K562 (cell line): Measurements from ENCODE around the gene ZNF219. TPM values are rescaled to one million over a fixed set of nuclear protein-coding genes. Genes with fewer than 3 reads are reported as not detected.

Experiments used
- AFF1 ChIP-seq, 2 experiments: fragments of 450-650 bp; IDR thresholded peaks; 2 replicates each; pipeline ENCODE4 v1.6.1; 2018; ENCODE audit warnings: mild to moderate bottlenecking in 2 of 2, low read depth in 1 of 2; ENCODE audit not compliant: partially characterized antibody in 2 of 2
- CXXC5 ChIP-seq: fragments of 250-450 bp; sonication (Bioruptor Pico); IDR thresholded peaks from 2 replicates; pipeline ENCODE4 v1.8.0; 2022; ENCODE audit warnings: inconsistent platforms, mild to moderate bottlenecking, moderate library complexity
- E4F1 ChIP-seq: fragments of 250-450 bp; sonication (Bioruptor Pico); IDR thresholded peaks from 2 replicates; pipeline ENCODE4 v1.5.0; 2021; ENCODE audit warnings: mild to moderate bottlenecking, borderline replicate concordance
- GTF2A2 ChIP-seq: IDR thresholded peaks from 2 replicates; pipeline ENCODE4 v1.6.1; 2016; ENCODE audit warnings: mild to moderate bottlenecking, missing genetic modification characterization, missing compliant biosample characterization
- HDGF ChIP-seq: fragments of 450-650 bp; IDR thresholded peaks from 2 replicates; pipeline ENCODE4 v1.6.1; 2016
- MTA1 ChIP-seq: fragments of 450-650 bp; IDR thresholded peaks from 2 replicates; pipeline ENCODE4 v1.6.1; 2017; ENCODE audit warnings: borderline replicate concordance
- MXI1 ChIP-seq: IDR thresholded peaks from 2 replicates; pipeline ENCODE4 v1.6.1; 2011; ENCODE audit warnings: low read depth, mild to moderate bottlenecking, improper control_type of control experiment, low read length
- RB1 ChIP-seq: fragments of 450-650 bp; IDR thresholded peaks from 2 replicates; pipeline ENCODE4 v1.6.1; 2017; ENCODE audit warnings: low read depth, mild to moderate bottlenecking
- RFX1 ChIP-seq: fragments of 450-650 bp; IDR thresholded peaks from 2 replicates; pipeline ENCODE4 v1.6.1; 2016; ENCODE audit warnings: mild to moderate bottlenecking, moderate library complexity
- TBL1XR1 ChIP-seq, 2 experiments: IDR thresholded peaks; 2 replicates each; pipeline ENCODE4 v1.6.1; 2012; ENCODE audit warnings: improper control_type of control experiment in 2 of 2, low read length in 2 of 2, mild to moderate bottlenecking in 1 of 2
- ZBTB33 ChIP-seq: sonication (generic); formaldehyde crosslinking; IDR thresholded peaks from 2 replicates; pipeline ENCODE4 v1.8.1; 2023; ENCODE audit warnings: mild to moderate bottlenecking, missing genetic modification reagents
- ZNF232 ChIP-seq: sonication (generic); formaldehyde crosslinking; IDR thresholded peaks from 2 replicates; pipeline ENCODE4 v1.8.0; 2022; ENCODE audit warnings: mild to moderate bottlenecking, missing genetic modification reagents
- ZNF274 ChIP-seq: IDR thresholded peaks from 2 replicates; pipeline ENCODE4 v1.6.1; 2011; ENCODE audit warnings: low read depth, mild to moderate bottlenecking, low read length, moderate library complexity, borderline replicate concordance
- ZNF75A ChIP-seq: fragments of 450-650 bp; formaldehyde crosslinking; IDR thresholded peaks from 2 replicates; pipeline ENCODE4 v1.4.0; 2020; ENCODE audit warnings: mild to moderate bottlenecking
- polyA plus RNA-seq, 8 experiments: library from polyadenylated mRNA; depleted of rRNA in 4 of 8; stranded (reverse) in 5 of 8; unstranded in 3 of 8; fragments of >200 nt; fragmentation: Nextera tagmentation in 2 of 8; fragmentation: Illumina TruSeq in 1 of 8; extraction: Ambion mirVana in 2 of 8; extraction: Trizol in 1 of 8; gene quantifications; 2 replicates each; pipeline versions ENCODE4 v1.2.1 to v1.2.3, GENCODE V29; 2011 to 2014; ENCODE audit warnings: inconsistent platforms in 1 of 8, missing spikeins in 1 of 8
- total RNA-seq, 7 experiments: library from RNA; depleted of rRNA in 6 of 7; stranded (reverse); fragments of >200 nt in 6 of 7; fragmentation: Illumina TruSeq in 2 of 7; extraction: Trizol in 2 of 7; gene quantifications; 2 replicates each; pipeline versions ENCODE4 v1.2.1 to v1.2.3, GENCODE V29; 2011 to 2021; ENCODE audit warnings: low replicate concordance in 1 of 7
- TF ChIP-seq, protein P1 (sequence below): fragments of 250-450 bp; sonication (Bioruptor Pico); IDR thresholded peaks from 2 replicates; pipeline ENCODE4 v1.4.0; 2020; ENCODE audit warnings: mild to moderate bottlenecking, moderate library complexity

Gene ZNF219
- total and polyA plus RNA-seq, 9 of the 15 experiments (the other 6 are each of a cell fraction or from before 2014, with no cell fraction given), result 0.29 to 10.6 (median 2.8) TPM

DNA sequence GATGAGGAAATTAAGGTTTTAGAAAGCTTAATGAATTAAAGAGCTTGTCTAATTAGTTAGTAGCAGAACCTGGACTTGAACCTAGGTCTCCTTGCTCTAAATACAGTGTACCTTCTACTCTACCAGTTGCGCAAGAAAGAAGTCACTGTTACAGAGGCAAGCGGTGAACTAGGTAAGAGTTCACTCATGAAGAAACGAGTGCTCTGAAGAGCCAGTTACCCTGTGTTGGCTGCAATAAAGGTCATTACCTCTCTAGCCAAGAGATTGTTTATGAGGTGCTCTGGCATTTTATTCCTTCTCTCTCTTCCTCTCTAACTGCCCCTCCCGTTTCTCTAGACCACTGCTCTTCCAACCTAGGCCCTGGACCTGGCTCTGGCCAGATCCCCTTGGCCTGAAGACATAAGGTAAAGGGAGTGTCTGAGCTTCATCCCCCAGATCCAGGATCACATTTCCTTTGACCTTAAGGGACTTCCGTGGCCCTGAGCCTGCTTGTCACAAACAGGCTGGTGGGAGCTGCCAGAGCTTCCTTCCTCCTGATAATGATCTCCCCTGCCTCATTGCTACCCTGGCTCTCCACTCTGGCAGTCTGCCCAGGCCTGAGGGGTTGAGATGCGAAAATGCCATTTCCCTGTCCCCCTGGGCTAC is 54.4 kb downstream of the ZNF219 start (continued):
- TF ChIP-seq, protein P1, sequence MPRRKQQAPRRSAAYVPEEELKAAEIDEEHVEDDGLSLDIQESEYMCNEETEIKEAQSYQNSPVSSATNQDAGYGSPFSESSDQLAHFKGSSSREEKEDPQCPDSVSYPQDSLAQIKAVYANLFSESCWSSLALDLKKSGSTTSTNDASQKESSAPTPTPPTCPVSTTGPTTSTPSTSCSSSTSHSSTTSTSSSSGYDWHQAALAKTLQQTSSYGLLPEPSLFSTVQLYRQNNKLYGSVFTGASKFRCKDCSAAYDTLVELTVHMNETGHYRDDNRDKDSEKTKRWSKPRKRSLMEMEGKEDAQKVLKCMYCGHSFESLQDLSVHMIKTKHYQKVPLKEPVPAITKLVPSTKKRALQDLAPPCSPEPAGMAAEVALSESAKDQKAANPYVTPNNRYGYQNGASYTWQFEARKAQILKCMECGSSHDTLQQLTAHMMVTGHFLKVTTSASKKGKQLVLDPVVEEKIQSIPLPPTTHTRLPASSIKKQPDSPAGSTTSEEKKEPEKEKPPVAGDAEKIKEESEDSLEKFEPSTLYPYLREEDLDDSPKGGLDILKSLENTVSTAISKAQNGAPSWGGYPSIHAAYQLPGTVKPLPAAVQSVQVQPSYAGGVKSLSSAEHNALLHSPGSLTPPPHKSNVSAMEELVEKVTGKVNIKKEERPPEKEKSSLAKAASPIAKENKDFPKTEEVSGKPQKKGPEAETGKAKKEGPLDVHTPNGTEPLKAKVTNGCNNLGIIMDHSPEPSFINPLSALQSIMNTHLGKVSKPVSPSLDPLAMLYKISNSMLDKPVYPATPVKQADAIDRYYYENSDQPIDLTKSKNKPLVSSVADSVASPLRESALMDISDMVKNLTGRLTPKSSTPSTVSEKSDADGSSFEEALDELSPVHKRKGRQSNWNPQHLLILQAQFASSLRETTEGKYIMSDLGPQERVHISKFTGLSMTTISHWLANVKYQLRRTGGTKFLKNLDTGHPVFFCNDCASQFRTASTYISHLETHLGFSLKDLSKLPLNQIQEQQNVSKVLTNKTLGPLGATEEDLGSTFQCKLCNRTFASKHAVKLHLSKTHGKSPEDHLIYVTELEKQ (CRISPR knock-in tag), result no peak
- TF ChIP-seq ZBTB33 (CRISPR knock-in tag) (no peak), MXI1 (no peak), ZNF274 (no peak), HDGF (no peak), RFX1 (no peak), GTF2A2 (tag) (no peak), TBL1XR1 (IDR thresholded peaks at IDR 0.05; ENCODE audit: low read length in 2 of 2) (no peak), MTA1 (no peak), ZNF75A (CRISPR knock-in tag) (no peak), RB1 (no peak), ZNF232 (no peak), E4F1 (CRISPR knock-in tag) (no peak), CXXC5 (CRISPR knock-in tag) (no peak), AFF1 (IDR thresholded peaks at IDR 0.05; ENCODE audit: low read depth in 1 of 2, partially characterized antibody in 2 of 2) (no peak)
